ACHN (cell line): ENCODE results near the gene RNF212.

ENCODE experiments used
- DNase-seq: peaks from one replicate; pipeline ENCODE4 v3.0.0-alpha.2; 2015
- in situ Hi-C: cut with HindIII; loops from 2 replicates; pipeline ENCODE4 v1.10.0; 2017; ENCODE audit warnings: low sequenced_read_pairs, low pct_ligation_motif_present, low pct_unique_long_range_greater_than_20kb

RNF212 gene

DNA sequence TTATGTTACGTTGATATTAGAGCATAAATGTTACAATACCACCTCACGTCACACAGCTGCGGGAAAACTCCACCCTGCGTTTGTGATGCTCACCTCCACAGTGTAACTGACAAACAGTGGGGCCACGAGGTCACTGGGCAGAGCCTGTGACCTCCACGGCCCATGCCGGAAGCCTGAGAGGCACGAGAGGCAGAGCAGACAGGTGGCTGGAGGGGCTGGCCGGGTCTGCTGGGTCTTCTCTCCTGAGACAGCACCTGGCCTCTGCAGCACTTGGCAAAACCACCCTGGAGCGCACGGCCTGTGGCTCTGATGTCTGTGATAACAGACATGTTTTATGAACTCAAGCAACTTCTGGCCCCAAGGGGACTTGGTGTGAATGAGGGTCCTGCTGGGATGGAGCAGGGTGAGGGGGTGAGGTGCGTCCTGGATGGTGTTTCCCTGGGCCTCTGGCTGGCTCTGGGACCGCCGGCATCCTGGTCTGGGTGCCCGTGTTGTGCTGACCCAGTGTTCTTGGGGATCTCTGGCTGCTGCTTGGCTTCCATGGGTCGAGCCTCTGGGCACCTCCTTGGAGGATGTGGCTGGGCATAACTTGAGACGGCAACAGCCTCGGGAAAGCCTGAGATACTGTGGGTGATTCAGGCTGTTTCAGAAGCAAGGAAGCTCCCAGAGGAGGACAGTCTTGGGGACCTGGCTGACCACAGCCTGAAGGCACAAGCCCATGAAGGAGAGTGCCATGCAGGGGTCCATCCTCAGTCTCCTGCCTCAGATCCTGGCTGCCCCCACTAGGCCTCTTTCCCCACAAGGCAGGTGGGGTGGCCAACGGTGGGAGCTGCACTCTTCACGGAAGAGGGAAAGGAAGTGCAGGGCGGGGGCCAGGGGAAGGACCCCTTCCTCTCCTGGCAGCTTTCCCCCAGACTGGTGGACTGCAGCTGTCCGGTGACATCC lies 19.7 kb downstream of the RNF212 start:
- in situ Hi-C loops: no loop called here
- no peak for DNase-seq

GRCh38 chr4:1092983-1093361 lies 20.4 kb downstream of the RNF212 start:
- in situ Hi-C loops: no loop called here
- no peak for DNase-seq

DNA sequence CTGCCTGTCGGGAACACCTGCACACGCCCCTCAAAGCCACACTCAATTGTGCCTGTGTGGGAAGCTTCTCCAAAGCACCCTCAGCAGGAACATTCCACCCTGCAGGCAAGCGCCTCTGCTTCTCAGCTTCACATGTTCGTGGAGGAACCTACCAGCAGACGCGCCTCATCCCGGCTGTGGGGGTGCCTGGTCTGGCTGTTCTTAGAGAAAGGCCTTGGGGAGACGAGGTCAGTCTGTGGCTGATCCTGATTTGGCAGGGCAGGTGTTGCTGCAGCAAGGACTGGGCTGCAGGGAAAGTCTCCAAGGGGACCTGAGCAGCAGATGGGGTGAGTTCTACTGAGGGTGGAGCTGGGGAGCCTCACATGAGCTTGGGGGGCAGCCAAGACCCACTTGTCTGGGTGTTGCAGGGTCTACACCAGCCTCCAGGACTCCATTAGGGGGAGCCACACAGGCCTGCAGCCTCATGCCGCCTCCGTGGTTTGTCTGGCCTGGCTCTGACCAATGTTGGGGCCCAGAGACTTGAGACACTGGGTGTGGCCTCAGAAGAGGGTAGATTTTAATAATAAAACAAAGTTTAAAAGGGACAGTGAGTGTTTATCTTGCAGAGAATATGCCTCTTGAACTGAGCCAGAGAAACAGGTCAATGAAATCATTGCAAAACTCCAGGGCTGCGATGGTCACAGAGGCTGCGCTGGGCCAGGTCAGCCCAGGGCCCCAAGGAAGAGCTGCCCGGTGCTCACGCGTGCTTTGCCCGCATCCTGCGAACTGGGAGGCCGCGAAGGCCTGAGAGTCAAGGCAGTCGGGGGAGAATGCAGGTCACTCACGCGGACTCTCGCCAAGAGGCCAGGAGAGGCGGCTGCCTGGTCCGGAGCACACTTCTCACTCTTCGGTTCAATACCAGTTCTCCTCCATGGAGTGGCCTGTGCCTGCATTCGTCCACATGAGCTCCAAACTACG lies 21.1 kb downstream of the RNF212 start:
- no peak for DNase-seq
- in situ Hi-C loops: no loop called here

DNA sequence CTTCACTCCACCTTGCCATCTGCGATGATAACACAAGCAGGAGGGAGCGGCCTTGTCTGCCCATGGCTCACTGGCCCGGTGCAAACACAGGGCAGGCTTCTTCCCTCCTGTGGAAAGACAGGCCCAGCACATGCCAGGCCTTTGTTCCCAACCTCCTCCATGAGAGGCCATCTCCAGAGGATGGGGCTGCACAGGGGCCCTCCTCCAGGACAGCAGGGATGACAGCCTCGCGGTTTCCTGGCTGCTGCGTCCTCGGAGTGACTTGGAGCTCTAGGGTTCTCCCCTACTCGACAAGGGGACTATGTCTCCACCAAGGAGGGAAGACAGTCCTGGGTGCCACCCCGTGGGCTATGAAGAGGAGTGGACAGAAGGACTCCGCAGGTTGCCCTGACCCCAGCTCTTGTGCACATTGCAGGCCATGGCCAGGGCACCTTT lies 21.8 kb downstream of the RNF212 start:
- DNase-seq: no peak
- in situ Hi-C loops: no loop called here

DNA sequence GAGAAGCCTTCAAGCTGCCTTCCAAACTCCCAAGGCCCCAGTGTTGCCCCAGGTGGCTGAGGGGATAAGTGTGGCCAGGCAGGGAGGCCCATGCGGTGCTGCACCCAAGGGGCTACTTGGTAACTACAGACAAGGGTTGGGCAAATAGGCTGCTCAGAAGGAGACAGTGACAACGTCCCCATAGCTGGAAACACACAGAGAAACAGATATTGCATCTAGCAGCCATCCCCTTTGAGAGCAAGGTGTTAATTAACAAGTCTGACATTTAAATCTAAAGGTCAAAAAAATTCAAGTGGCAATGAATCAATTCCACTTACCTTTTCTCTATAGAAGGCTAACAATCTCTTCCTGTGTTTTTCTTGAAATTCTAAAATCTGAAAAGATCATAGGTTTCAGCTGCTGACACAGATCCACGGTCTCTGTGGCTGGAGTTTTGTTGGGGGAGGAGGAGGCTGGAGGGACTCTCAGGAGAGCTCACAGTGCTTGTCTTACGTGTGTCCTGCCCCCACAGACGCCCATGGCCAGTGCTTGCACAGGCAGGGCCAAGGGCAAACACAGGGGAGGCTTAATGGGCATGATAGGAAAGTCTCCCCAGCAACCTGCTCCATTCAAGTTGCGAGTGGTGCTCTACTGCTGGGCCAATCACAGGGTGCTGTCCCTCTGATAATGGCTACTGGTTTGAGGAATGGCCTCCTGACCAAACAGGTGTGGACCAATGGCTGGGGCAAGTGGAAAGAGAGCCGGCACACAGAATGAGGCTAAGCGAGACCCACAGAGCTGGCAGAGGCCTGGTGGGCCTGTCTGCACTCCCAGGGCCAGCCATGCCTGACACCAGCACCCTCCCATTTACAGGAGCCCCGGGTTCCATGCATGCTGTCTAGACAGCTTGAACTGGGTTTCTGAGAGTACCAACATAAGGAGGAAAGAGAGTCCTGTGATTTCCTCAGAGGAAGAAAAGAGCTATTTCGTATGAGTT lies 22.6 kb downstream of the RNF212 start:
- in situ Hi-C loops: no loop called here
- DNase-seq: no peak

DNA sequence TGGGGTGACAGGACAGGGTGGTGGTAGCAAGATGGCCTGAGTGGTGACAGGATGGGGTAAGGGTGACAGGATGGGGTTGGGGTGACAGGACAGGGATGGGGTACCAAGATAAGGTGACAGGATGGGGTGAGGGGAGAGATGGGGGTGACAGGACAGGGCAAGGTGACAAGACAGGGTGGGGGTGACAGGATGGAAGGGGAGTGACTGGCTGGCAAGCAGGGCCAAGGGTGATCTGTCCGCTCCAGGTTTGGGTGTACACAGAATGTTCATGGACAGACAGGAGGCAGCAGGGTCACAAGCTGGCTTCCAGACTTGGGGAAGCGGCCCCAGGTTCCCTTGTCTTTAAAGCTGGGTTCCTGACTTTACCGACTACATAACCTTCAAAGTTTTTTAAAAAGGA lies 23.3 kb downstream of the RNF212 start:
- in situ Hi-C loops: no loop called here
- no peak for DNase-seq

- DNase-seq: no peak
- in situ Hi-C loops: no loop called here
These were observed 26.0 kb downstream of the RNF212 start for GRCh38 chr4:1087371-1087770.

- no peak for DNase-seq
- in situ Hi-C loops: no loop called here
These were observed 27.4 kb downstream of the RNF212 start for GRCh38 chr4:1086011-1086410.

GRCh38 chr4:1085404-1085799 lies 28.0 kb downstream of the RNF212 start:
- in situ Hi-C loops: no loop called here
- no peak for DNase-seq

- no peak for DNase-seq
- in situ Hi-C loops: no loop called here
These were observed 28.5 kb downstream of the RNF212 start for GRCh38 chr4:1084796-1085403.

- no peak for DNase-seq
- in situ Hi-C loops: no loop called here
These were observed 29.0 kb downstream of the RNF212 start for GRCh38 chr4:1084394-1084793.

- peak; percentile 97 for DNase-seq
- in situ Hi-C loops: no loop called here
These were observed 30.9 kb downstream of the RNF212 start for GRCh38 chr4:1082215-1083182.

DNA sequence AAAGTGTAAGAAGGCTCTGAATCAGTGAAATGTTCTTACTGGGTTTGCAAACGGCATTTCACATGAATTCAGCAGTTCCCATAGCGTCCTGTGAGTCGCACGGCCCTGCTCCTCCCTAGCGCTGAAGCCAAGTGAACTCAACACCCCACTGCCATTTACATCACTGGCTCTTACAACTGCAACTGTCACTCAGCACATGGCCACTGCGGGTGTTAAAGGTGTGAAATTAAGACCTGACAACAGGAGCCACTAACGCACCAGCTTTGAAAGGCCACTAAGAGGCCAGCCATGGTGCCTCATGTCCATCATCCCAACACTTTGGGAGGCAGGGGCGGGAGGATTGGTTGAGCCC lies 31.7 kb downstream of the RNF212 start:
- DNase-seq: peak; percentile 40
- in situ Hi-C loops: no loop called here

GRCh38 chr4:1080961-1081688 lies 32.2 kb downstream of the RNF212 start:
- in situ Hi-C loops: no loop called here
- peak; percentile 47 for DNase-seq

- no peak for DNase-seq
- in situ Hi-C loops: no loop called here
These were observed 32.9 kb downstream of the RNF212 start for GRCh38 chr4:1080432-1080831.

- in situ Hi-C loops: no loop called here
- no peak for DNase-seq
These were observed 33.6 kb downstream of the RNF212 start for GRCh38 chr4:1079711-1080265.
